ENCODE data around the gene STEAP1.

Gene STEAP1

GRCh38 chr7:90213521-90213920 lies 59.3 kb downstream of the STEAP1 start:
- no peak for DNase-seq

Data from activated CD8-positive, alpha-beta memory T cell treated with anti-CD3 and anti-CD28 coated beads, Interleukin-2, amount 50 U/mL, for 4 hours (primary cell).